Right lung (tissue), 5 donors: ENCODE measurements around the gene RP2. TPM values are rescaled to one million over a fixed set of nuclear protein-coding genes. Genes with fewer than 3 reads are reported as not detected.

Source experiments
- DNase-seq, 2 donors: peaks; one replicate each; pipeline ENCODE4 v3.0.0-alpha.2; 2013
- polyA plus RNA-seq, 5 donors: library from polyadenylated mRNA; unstranded; fragments of 120-200 nt; gene quantifications; one replicate each; pipeline versions ENCODE4 v1.2.1 to v1.2.3, GENCODE V29; 2013; ENCODE audit warnings: inconsistent platforms in 1 of 5, low replicate concordance in 1 of 5; ENCODE audit not compliant: insufficient read length in 5 of 5, insufficient read depth in 1 of 5

RP2 gene
- polyA plus RNA-seq, 5 donors, result 13.1 to 20.9 (median 15.2) TPM

DNA sequence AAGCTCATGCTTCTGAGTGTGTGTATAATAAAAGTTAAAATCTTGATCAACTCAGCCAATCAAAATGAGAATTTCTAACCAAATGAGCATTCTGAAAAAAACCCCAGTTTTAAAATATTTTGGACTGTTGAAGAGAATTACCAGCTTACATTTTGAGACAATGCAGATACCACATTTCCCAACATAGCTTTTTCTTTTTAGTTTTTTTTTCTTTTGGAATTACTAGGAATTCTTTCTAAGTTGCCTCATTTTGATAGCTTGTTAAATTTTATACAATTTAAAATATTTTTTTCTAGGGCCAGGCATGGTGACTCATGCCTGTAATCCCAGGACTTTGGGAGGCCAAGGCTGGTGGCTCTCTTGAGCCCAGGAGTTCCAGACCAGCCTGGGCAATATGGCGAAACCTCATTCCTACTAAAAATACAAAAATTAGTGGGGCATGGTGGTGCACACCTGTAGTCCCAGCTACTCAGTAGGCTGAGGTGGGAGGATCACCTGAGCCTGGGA, 2.2 kb downstream of the RP2 start:
- no peak for DNase-seq

DNA sequence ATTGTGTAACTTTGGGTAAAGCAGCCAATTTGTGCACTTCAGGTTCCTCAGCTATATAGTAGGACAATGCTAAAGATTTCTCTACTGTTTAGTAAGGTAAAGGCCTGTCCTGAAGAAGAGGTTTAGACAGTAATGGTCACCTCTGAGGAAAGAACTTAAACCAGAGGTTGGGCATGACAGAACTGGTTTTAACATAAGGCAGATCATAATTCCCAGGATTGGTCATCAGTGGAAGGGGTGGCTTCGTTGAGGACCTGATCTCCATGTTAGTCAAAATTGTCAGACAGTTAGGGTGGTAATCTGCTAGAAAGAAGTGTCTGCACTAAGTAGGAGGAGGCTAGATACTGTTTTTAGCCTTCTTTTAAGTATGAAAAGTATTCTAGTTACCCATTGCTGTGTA, 4.1 kb downstream of the RP2 start:
- no peak for DNase-seq

GRCh38 chrX:46841346-46841745, 4.5 kb downstream of the RP2 start:
- no peak for DNase-seq

DNA sequence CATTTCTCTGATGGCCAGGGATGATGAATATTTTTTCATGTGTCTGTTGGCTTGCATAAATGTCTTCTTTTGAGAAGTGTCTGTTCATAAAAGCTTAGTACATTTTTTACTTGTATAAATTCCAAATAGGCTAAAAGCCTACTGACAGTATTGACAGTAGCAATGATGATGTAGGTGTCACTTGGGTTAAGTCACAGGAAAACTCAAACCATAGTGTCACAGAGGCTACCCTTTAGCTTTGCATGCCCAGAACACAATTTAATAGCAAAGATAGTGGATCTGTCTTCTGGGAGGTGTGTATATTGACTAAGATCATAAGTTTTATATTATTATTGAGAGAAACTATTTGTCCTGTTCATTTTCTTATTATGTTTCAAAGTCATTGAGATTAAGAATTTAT, 8.1 kb downstream of the RP2 start:
- no peak for DNase-seq

DNA sequence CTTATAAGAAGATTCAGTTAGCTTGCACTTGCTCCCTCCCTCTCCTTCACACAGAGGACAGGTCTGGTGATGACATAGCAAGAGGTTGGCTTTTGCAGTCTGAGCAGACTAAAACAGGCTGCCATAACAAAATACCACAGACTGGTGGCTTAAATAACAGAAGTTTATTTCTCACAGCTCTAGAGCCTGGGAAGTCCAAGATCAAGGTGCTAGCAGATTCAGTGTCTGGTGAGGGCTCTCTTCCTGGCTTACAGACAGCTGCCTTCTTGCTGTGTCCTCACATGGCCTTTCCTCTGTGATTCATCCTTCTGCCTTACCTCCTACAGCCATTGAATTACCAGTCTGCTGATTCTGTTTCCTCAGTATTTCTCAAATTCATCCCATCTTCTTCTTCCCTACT, 13.1 kb downstream of the RP2 start:
- DNase-seq, result no peak

DNA sequence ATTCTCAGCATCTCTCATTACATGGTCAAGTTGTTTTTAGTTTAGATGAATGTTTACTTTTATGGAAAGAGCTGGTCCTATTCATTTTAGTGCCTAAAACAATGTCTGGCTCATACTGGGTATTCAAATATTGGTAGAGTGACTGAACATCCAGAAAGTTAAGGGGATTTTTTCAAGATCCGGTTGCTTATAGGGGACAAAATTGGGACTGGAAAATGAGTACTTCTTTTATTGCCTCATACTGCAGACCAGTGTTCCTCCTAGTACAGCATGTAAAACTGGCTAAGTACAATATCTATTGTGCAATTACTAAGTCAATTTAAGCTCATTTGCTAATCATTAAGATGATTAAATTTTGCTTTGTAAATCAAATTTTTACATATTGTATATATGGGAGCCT, 13.9 kb downstream of the RP2 start:
- no peak for DNase-seq

GRCh38 chrX:46856483-46856882, 19.6 kb downstream of the RP2 start:
- no peak for DNase-seq

GRCh38 chrX:46860557-46860956, 23.7 kb downstream of the RP2 start:
- DNase-seq, result no peak

DNA sequence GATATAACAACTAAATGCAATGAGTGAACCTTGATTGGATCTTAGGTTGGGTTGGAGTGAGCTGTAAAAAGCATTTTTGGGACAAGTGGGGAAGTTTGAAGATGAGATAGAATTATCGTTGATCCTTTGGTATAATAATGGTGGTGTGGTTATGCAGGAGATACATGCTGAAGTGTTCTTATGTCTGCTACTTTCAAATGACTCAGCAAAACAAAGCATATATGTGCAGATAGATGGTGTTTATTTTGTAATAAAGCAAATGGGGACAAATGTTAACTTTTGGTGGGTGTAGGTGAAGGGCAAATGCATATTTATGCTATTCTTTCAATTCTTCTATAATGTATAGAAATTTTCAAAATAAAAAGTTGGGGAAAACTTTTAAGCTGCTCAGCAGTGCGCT, 26.2 kb downstream of the RP2 start:
- no peak for DNase-seq

DNA sequence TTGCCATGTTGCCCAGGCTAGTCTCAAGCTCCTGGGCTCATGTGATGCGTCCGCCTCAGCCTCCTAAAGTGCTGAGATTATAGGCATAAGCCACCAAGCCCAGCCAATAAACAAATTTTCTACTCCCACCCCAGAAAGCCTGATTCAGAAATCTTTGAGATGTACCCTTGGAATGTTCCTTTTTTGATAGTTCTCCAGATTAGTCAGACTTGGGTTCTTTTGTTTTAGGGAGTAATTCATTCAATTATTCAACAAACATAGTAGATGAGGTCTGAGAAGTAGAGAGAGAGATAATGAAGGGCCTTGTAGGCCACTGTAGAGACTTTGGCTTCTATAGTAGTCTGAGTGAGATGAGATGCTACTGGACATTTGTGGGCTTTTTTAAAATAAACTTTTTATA, 27.8 kb downstream of the RP2 start:
- DNase-seq, result no peak

DNA sequence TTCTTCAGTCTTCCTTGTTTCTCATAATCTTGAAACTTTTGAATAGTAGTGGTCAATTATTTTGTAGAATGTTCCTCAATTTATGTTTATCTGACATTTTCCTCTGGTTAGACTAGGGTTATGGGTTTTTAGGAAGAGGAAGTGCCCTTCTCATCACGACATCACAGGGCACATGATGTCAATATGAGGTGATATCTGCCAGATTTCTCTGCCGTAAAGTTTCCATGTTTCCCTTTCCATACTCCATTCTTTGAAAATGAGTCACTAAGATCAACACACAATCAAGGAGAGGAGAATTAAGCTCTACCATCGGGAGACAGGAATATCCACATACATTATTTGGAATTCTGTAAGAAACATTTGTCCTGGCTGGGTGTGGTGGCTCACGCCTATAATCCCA, 28.4 kb downstream of the RP2 start:
- no peak for DNase-seq

DNA sequence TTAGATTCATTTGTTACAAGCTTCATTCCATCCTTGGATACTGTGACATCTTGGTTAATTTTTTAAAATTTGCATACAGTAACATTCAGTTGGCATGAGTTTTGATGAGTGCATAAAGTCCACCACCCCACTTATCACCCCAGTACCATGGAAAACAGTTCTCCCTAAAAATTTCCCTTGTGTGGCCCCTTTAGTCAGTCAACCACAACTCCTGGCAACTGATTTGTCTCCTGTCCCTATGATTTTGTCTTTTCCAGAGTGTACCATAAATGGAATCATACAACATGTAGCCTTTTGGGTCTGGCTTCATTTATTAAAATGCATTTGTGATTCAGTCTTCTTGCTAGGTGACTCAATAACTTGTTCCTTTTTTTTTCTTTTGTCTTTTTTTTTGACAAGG, 29.9 kb downstream of the RP2 start:
- no peak for DNase-seq

GRCh38 chrX:46873746-46874145, 36.9 kb downstream of the RP2 start:
- no peak for DNase-seq

GRCh38 chrX:46876901-46877300, 40.1 kb downstream of the RP2 start:
- no peak for DNase-seq

- no peak for DNase-seq
These were observed 45.4 kb downstream of the RP2 start for GRCh38 chrX:46882266-46882665.

DNA sequence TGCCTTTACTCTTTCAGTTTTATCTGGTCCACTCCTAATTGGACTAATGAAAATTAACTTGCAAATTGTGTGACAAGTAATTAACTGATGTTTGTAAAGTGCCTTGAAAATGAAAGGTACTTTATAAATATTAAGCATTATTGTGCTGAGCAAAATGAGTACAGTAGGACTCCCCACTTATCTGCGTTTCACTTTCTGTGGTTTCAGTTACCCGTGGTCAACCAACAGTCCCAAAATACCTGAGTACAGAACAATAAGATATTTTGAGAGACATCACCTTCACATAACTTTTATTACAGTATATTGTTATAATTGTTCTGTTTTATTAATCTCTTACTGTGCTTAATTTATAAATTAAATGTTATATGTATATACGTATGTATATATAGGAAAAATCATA, 48.0 kb downstream of the RP2 start:
- no peak for DNase-seq

- no peak for DNase-seq
These were observed 61.4 kb downstream of the RP2 start for GRCh38 chrX:46898207-46898606.

DNA sequence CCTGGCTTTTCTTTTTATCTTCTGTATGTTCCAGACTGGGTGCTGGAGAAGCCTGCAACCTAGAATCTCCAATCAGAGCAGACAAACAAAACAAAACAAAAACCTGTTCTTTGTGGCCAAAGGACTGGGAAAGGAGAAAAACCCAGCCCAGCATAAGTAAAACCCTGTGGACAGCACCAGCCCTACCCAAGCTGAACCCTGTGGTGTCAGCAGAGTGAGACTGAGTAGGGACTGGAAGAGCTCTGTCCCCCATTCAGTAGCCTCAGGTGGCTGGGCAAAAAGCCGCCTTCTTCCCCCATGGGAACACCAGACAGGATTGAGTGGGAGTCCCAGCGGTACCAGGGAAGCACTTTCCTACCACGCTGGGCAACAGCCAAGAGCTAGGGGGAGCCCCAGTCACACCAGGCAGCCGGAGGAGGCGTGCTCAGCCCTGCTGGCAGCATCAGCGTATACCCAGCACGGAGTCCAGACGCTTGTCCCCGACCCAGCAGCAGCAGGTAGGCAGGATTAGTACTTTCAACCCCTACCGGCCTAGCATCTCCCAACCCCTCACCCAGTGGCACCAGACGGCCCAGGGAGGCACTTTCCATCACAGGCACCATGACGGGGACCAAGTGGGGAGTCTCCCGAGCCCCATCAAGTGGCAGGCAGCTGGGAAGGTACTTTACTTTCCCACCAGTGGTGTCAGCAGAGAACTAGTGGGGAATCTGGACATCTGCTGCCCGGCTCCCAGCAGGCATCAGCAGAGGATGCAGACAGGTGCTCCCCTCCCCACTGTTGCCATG, 66.8 kb downstream of the RP2 start:
- peak; percentile 74 to 76 for DNase-seq

GRCh38 chrX:46904626-46905025, 67.8 kb downstream of the RP2 start:
- DNase-seq, result no peak

GRCh38 chrX:46910415-46910814, 73.6 kb downstream of the RP2 start:
- DNase-seq, result no peak

- DNase-seq, result peak; percentile 51 to 54
These were observed 75.3 kb downstream of the RP2 start, which contains the start of gene JADE3 for GRCh38 chrX:46912098-46912602. Gene JADE3, plus strand, starts transcription at chrX:46912421. Its CDS starts 72,474 bp downstream, at chrX:46984895.

DNA sequence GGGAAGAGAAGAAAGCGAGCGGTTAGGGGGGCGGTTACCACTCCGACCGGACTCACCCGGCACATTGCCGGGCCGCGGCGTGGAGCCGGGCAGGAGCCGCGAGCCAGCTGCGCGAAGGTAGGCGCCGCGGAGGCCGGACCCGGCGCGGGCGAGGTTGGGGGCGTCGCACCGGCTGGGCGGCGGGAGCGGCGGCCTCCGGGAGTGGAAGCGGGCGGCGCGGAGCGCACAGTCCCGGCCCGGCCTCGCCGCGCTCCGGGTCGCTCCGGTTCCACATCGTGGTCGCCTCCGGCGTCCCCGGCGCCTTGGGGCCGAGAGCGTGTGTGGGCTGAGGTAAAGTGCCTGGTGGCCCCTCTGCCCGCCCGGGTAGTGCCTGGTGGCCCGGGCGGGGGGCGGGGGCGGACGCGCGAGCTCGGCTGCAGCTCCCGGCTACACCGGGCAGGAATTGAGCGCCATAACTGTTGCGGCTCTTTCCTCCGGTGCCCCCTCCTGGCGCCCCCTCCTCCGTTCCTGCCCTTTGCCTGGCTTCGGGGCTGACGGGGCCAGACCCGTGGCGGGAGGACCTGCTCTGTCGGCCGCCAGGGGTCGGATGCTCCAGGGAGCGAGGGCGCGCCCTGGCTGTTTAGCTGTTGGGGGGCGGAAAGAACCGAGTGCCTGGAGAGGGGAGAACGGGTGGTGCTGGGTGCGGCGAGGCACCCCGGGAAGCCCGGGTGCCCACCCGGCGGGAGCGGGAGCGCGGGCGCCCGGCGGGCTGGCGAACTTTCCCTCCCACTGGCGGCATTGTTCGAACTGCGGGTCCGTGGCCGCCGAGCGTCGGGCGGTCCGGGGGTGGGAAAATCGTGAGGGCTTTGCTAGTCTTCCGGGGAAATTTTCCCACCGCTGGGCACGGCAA, 76.0 kb downstream of the RP2 start:
- DNase-seq, result peak; percentile 28 to 45

- peak; percentile 11 to 15 for DNase-seq
These were observed 76.8 kb downstream of the RP2 start for GRCh38 chrX:46913667-46914066.
